Upper lobe of left lung (tissue), 6 donors: Measurements from ENCODE around the gene ANP32A. TPM values are rescaled to one million over a fixed set of nuclear protein-coding genes. Genes with fewer than 3 reads are reported as not detected.
A peak's percentile ranks its signal among the peaks of the same experiment; 100 is the strongest.
"Not testable (repeated sequence)": the region's sequence is repeated elsewhere in the genome, so short reads cannot be mapped to it uniquely, and the experiment has no call there.

Experiments
- ATAC-seq, 2 donors: fragments of 200-7000 bp; cut with Tn5 transposase; one replicate each; pipeline ENCODE4 v1.9.1; 2022; ENCODE audit warnings: mild to moderate bottlenecking in 2 of 2, moderate library complexity in 2 of 2; ENCODE audit not compliant: low FRiP score in 2 of 2
- DNase-seq, 2 donors: peaks; one replicate each; pipeline ENCODE4 v3.0.0-alpha.2; 2019 to 2020
- H3K27ac ChIP-seq, 4 donors: fragments of 200-600 bp; sonication (generic); one replicate each; pipeline ENCODE4 v1.5.1; 2016 to 2019
- H3K27me3 ChIP-seq, 4 donors: fragments of 200-600 bp; sonication (generic); one replicate each; pipeline ENCODE4 v1.5.1; 2017 to 2019
- H3K36me3 ChIP-seq, 4 donors: fragments of 200-600 bp; sonication (generic); one replicate each; pipeline ENCODE4 v1.5.1; 2016 to 2019
- H3K4me1 ChIP-seq, 4 donors: fragments of 200-600 bp; sonication (generic); one replicate each; pipeline ENCODE4 v1.5.1; 2018 to 2019
- H3K4me3 ChIP-seq, 4 donors: fragments of 200-600 bp; sonication (generic); one replicate each; pipeline ENCODE4 v1.5.1; 2017 to 2019; ENCODE audit warnings: mild to moderate bottlenecking in 2 of 4, moderate library complexity in 1 of 4
- H3K9me3 ChIP-seq, 4 donors: fragments of 200-600 bp; sonication (generic); one replicate each; pipeline ENCODE4 v1.5.1; 2018 to 2019
- CTCF ChIP-seq, 6 experiments: fragments of 450-650 bp in 4 of 6; fragments of 200-600 bp in 2 of 6; sonication (generic) in 2 of 6; IDR thresholded peaks; one replicate each; pipeline ENCODE4 v1.5.1; 2016 to 2019; ENCODE audit warnings: antibody characterized with exemption in 6 of 6
- EP300 ChIP-seq, 4 donors: sonication (generic); formaldehyde crosslinking; IDR thresholded peaks; one replicate each; pipeline ENCODE4 v1.5.1; 2017; ENCODE audit warnings: antibody characterized with exemption in 4 of 4, control low read depth in 2 of 4
- POLR2A ChIP-seq, 4 donors: fragments of 450-650 bp; IDR thresholded peaks; one replicate each; pipeline ENCODE4 v1.5.1; 2016 to 2017; ENCODE audit warnings: antibody characterized with exemption in 4 of 4, mild to moderate bottlenecking in 2 of 4
- POLR2AphosphoS5 ChIP-seq, 2 donors: sonication (generic); formaldehyde crosslinking; IDR thresholded peaks; one replicate each; pipeline ENCODE4 v1.5.1; 2017; ENCODE audit warnings: antibody characterized with exemption in 2 of 2
- WGBS, 2 donors: methylation state at CpG; one replicate each; pipeline ENCODE4 v1.1.5; 2017 to 2018; 5-methylcytosine and 5-hydroxymethylcytosine counted together
- total RNA-seq, 6 donors: library from RNA; depleted of rRNA in 4 of 6; stranded (reverse); fragments of >200 nt in 4 of 6; gene quantifications; one replicate each; pipeline versions ENCODE4 v1.1.0 to v1.2.1, GENCODE V29; 2016 to 2021
- donor health status: DM: no; HTN: no; CAD: no; lungs with moderate emphysema.
- donor health status: DM: no; HTN: yes; CAD: no; lungs with severe emphysema.

ANP32A gene
- 100 to 1,000 TPM in 2 of 6 donors, 10 to 100 TPM in 4; 62.9 to 110 (median 81.5) TPM for total RNA-seq

DNA sequence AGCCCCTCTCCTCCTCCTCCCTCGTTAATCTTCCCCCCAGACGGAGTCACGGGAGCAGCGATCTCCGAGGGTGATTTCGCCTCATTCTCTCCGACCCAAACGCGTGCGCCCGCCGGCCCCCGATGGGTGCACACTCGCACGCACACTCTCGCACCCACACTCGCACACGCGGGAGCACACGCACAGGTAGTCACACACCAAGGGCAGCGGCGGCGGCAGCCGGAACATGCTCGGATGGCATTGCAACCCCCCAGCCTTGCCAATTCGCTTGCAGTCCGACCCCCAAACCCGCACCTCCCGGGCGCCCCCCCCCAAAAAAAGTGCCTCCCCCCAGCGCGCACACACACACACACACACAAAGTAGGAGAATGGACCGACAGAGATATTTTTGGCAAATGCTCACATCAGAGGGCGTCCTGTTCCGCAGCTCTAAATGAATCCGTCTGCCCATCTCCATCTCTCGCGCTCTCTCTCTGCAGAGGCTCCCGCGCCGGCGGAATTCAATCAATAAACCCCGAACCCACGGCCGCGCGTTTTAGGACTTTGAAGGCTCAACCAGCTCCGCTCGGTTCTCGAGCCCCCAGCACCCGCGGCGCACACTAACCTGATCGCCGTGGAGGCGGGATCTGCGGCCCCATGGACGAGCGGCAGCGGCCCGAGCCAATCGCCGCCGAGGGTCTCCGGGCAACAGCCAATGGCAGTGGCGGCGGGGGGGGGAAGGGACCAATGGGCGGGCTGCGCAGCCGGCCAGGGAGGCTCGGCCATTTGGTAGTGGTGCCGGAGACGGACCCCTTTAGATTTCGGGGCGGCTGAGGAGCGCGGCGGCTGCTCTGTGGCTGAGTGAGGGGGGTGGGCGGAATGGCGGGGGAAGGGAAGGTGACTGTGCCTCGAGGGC, at the start of gene ANP32A:
Gene ANP32A (minus strand): TSS at position 601 of the 895 bp plus-strand sequence. CDS start 144 bp downstream, at position 457.
- no peaks in the 10 kb centered on the region for H3K36me3 ChIP-seq
- DNase-seq = peak; percentile 93 to 99
- H3K4me1 ChIP-seq = peaks cover 18 to 30% (median 25%) of the 10 kb centered on the region in 4 donors
- ATAC-seq = peak; percentile 92 to 95
- H3K9me3 ChIP-seq = no peaks in the 10 kb centered on the region
- TF ChIP-seq EP300 (IDR thresholded peaks at IDR 0.05) (no peak), POLR2AphosphoS5 (IDR thresholded peaks at IDR 0.05) (peak; percentile 68 to 83), CTCF (IDR thresholded peaks at IDR 0.05) (no peak), POLR2A (IDR thresholded peaks at IDR 0.05) (peak in 2 of 4 donors; percentile 54 to 81)
- WGBS, 2 donors = 0 to 5% methylated on average over 4 to 44 of the region's 81 CpGs
- H3K4me3 ChIP-seq = peak within 1 kb of the TSS; percentile 76 to 96 (median 93)
- H3K27me3 ChIP-seq = no peaks in the 10 kb centered on the region
- peak within 1 kb of the TSS; percentile 98 to 100 (median 100) for H3K27ac ChIP-seq

DNA sequence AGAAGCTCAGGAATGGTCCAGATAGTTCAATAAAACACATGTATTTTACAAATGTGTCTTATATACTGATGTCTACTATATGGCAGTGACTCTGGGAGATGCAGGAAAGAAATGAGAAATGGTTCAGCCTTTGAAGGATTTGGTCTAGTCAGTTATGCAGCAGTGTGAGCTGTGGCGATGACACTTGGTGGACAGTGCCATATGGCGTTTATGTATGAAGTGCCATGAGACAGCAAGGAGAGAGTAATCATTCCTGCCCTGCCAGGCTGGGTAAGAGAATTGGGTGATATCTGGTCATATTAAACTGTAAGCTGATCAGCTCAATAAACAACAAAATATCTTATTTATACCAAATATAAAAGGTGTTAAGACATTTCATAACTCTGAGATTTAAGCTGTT, 47.6 kb upstream of the ANP32A start:
- Histone ChIP-seq H3K36me3 (no peaks in the 10 kb centered on the region), H3K9me3 (peaks cover 0 to 5% (median 5%) of the 10 kb centered on the region in 4 donors), H3K4me1 (no peaks in the 10 kb centered on the region), H3K27ac (no peak overlapping the region), H3K4me3 (no peak overlapping the region), H3K27me3 (no peaks in the 10 kb centered on the region)
- TF ChIP-seq POLR2AphosphoS5 (IDR thresholded peaks at IDR 0.05) = no peak
- no peak for TF ChIP-seq CTCF (IDR thresholded peaks at IDR 0.05)
- TF ChIP-seq EP300 (IDR thresholded peaks at IDR 0.05) = no peak
- no peak for TF ChIP-seq POLR2A (IDR thresholded peaks at IDR 0.05)
- DNase-seq (no peak), ATAC-seq (no peak)
- WGBS, 2 donors = 84 to 90% methylated on average over 2 of the region's 2 CpGs

DNA sequence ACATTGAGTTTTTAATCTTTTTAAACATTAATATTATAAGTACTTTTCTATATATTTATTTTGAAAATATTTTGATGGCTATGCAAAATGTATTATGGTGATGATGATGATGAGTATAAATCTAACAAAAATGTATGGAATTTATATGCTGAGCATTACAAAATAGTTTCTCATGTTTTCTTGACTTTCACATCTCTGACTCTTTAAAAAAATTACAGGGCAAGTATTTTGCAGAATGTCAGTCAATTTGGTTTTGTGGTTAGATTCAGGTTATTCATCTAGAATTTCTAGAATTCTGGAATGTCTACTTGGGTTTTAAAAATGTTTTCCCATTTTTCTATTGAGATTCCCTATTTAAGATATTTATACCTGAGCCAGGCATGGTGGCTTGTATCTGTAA, 41.7 kb upstream of the ANP32A start:
- ATAC-seq (no peak), DNase-seq (no peak)
- Histone ChIP-seq H3K27ac (no peak overlapping the region), H3K9me3 (peaks cover 0 to 19% (median 18%) of the 10 kb centered on the region in 4 donors), H3K36me3 (no peaks in the 10 kb centered on the region), H3K4me1 (no peaks in the 10 kb centered on the region), H3K4me3 (no peak overlapping the region), H3K27me3 (no peaks in the 10 kb centered on the region)
- TF ChIP-seq POLR2A (IDR thresholded peaks at IDR 0.05) (no peak), CTCF (IDR thresholded peaks at IDR 0.05) (no peak), EP300 (IDR thresholded peaks at IDR 0.05) (no peak), POLR2AphosphoS5 (IDR thresholded peaks at IDR 0.05) (no peak)

GRCh38 chr15:68858666-68859065, 38.0 kb upstream of the ANP32A start:
- not testable (repeated sequence) for H3K4me1 ChIP-seq, H3K36me3 ChIP-seq, H3K4me3 ChIP-seq, H3K27me3 ChIP-seq, H3K27ac ChIP-seq, DNase-seq, ATAC-seq
- H3K9me3 ChIP-seq = peaks cover 0 to 28% (median 25%) of the 10 kb centered on the region in 4 donors
- 86 to 88% methylated on average over 2 of the region's 4 CpGs for WGBS, 2 donors

DNA sequence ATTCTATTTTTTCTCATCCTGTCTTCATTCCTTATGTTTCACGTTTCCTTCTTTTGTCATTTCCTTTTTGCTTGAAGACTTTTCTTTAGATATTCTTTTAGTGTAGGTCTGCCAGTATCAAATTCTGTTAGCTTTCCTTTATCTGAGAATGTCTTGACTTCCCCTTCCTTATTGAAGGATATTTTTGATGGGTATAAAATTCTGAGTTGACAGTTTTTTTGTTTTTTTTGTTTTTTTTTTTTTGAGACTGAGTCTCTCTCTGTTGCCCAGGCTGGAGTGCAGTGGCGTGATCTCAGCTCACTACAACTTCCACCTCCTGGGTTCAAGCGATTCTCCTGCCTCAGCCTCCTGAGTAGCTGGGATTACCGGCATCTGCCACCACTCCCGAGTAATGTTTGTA, 36.7 kb upstream of the ANP32A start:
- H3K36me3 ChIP-seq, H3K4me1 ChIP-seq, DNase-seq, H3K4me3 ChIP-seq, ATAC-seq, H3K27me3 ChIP-seq, H3K27ac ChIP-seq: not testable (repeated sequence)
- 87 to 93% methylated on average over 5 of the region's 5 CpGs for WGBS, 2 donors
- peaks cover 0 to 18% (median 17%) of the 10 kb centered on the region in 4 donors for H3K9me3 ChIP-seq
